Psoas muscle (tissue), 8 donors: Measurements from ENCODE around the gene RPS21. TPM values are rescaled to one million over a fixed set of nuclear protein-coding genes. Genes with fewer than 3 reads are reported as not detected.
A peak's percentile ranks its signal among the peaks of the same experiment; 100 is the strongest.

ENCODE experiments used
- ATAC-seq, 4 donors: fragments of 200-7000 bp; cut with Tn5 transposase; one replicate each; pipeline ENCODE4 v1.9.1; 2020; ENCODE audit warnings: moderate library complexity in 3 of 4, mild to moderate bottlenecking in 2 of 4
- DNase-seq, 2 donors: peaks; one replicate each; pipeline ENCODE4 v3.0.0-alpha.2; 2020
- H3K27ac ChIP-seq: fragments of 200-600 bp; one replicate; pipeline ENCODE4 v1.8.0; 2022
- H3K27me3 ChIP-seq, 3 donors: fragments of 200-600 bp in 1 of 3; one replicate each; pipeline versions ENCODE4 v1.6.1 to v1.8.0; 2013 to 2022; ENCODE audit warnings: low read length in 2 of 3, mild to moderate bottlenecking in 2 of 3, moderate library complexity in 1 of 3; ENCODE audit not compliant: insufficient read depth in 3 of 3
- H3K36me3 ChIP-seq, 2 donors: fragments of 200-600 bp in 1 of 2; one replicate each; pipeline versions ENCODE4 v1.6.1 to v1.8.0; 2013 to 2022; ENCODE audit warnings: low read depth in 1 of 2, mild to moderate bottlenecking in 1 of 2, moderate library complexity in 1 of 2; ENCODE audit not compliant: insufficient read depth in 1 of 2
- H3K4me1 ChIP-seq: fragments of 200-600 bp; one replicate; pipeline ENCODE4 v1.8.0; 2022
- H3K4me3 ChIP-seq: fragments of 200-600 bp; one replicate; pipeline ENCODE4 v1.8.0; 2022; ENCODE audit warnings: mild to moderate bottlenecking
- H3K9me3 ChIP-seq: fragments of 200-600 bp; one replicate; pipeline ENCODE4 v1.8.0; 2022
- WGBS, 3 donors: extraction: QIAGEN DNeasy Blood & Tissue Kit; methylation state at CpG; one replicate each; pipeline versions ENCODE4 v1.1.6 to v1.1.7; 2013; 5-methylcytosine and 5-hydroxymethylcytosine counted together
- intact Hi-C, 2 donors: fragments of 100-400 bp; cut with DNase I; formaldehyde crosslinking; loops; one replicate each; pipeline versions ENCODE4 v1.11.0 to v1.14.2; 2022
- polyA plus RNA-seq, 3 donors: library from polyadenylated mRNA; stranded (reverse); fragments of 200-250 nt; gene quantifications; one replicate each; pipeline ENCODE4 v1.2.3, GENCODE V29; 2013
- total RNA-seq, 4 donors: library from RNA; stranded (reverse); fragmentation: NEBNext Ultra II Directional in 2 of 4; extraction: Animal tissue kit (Norgen Biotek cat#: 25700) in 2 of 4; gene quantifications; one replicate each; pipeline versions ENCODE4 v1.2.1 to v1.2.4, GENCODE V29; 2021 to 2023
- TF ChIP-seq, protein P1 (sequence below): fragments of 200-600 bp; IDR thresholded peaks from one replicate; pipeline ENCODE4 v1.8.0; 2022; ENCODE audit warnings: antibody characterized with exemption
- donor health status: healthy with polysubstance abuse.
- donor health status: DM: no; HTN: no; CAD: no; lungs with moderate emphysema.
- donor health status: Bipolar disorder and iron deficiency.
- donor health status: healthy.
- donor health status: DM: yes; HTN: yes; CAD: no.
- donor health status: DM: no; HTN: no; CAD: no.
- donor health status: DM: no; HTN: no; CAD: no.
- donor health status: DM: yes; HTN: yes; CAD: no.

The RPS21 gene
- total and polyA plus RNA-seq, 7 donors = 602 to 5,162 (median 1,206) TPM

DNA sequence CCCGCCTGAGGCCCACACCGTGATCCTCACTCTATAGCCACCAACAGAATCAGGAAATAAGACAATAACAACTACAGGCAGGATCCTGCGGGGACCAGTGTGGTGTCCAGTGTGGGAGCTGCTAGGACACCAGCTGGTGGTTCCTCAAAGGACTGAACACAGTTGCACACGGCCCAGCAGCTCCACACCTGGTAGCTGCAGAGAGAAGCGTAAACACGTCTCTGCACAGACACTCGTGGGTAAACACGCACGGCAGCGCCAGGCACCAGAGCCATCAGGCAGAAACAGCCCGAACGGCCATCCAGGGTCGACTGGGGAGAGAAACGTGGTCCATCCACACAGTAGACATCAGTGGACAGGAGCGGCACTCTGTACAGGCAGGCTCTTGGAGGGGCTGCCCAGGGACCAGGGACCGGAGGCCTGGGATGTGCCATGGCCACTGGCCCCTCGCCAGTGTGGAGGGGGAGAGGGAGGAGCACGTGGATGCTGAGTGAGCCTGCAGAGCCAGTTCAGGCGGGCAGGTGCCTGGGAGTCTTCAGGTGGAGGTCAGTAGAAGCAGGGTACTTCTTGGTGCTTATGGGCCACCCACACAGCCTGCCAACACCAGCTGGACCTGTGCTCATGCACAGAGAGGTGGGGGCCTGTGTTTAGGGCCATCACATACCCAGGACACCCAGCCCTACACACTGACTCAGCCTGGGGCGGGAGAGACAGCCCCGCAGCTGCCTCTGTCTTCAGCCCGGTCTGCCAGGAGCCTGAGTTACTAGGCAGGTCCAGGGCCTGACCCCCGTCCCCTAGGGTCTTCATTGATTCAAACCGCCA is 12.4 kb upstream of the RPS21 start:
- ATAC-seq (no peak), DNase-seq (no peak)
- intact Hi-C loops = loop anchor here (5.0 kb wide), 2 partner anchors 32 to 67 kb away; no protein-coding TSS in a partner anchor
- H3K27ac ChIP-seq = no peak overlapping the region
- H3K9me3 ChIP-seq = no peaks in the 10 kb centered on the region
- H3K4me3 ChIP-seq = no peak overlapping the region
- TF ChIP-seq, protein P1, sequence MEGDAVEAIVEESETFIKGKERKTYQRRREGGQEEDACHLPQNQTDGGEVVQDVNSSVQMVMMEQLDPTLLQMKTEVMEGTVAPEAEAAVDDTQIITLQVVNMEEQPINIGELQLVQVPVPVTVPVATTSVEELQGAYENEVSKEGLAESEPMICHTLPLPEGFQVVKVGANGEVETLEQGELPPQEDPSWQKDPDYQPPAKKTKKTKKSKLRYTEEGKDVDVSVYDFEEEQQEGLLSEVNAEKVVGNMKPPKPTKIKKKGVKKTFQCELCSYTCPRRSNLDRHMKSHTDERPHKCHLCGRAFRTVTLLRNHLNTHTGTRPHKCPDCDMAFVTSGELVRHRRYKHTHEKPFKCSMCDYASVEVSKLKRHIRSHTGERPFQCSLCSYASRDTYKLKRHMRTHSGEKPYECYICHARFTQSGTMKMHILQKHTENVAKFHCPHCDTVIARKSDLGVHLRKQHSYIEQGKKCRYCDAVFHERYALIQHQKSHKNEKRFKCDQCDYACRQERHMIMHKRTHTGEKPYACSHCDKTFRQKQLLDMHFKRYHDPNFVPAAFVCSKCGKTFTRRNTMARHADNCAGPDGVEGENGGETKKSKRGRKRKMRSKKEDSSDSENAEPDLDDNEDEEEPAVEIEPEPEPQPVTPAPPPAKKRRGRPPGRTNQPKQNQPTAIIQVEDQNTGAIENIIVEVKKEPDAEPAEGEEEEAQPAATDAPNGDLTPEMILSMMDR = no peak
- WGBS, 3 donors = 58 to 65% (median 59%) methylated on average over 22 to 24 of the region's 24 CpGs
- H3K36me3 ChIP-seq = no peaks in the 10 kb centered on the region
- no peaks in the 10 kb centered on the region for H3K27me3 ChIP-seq
- H3K4me1 ChIP-seq = peaks cover 27% of the 10 kb centered on the region

GRCh38 chr20:62376112-62377063 is 10.5 kb upstream of the RPS21 start:
- ATAC-seq (peak; percentile 80 to 91 (median 90)), DNase-seq (peak in 1 of 2 donors; percentile 72)
- no peaks in the 10 kb centered on the region for H3K9me3 ChIP-seq
- H3K36me3 ChIP-seq = no peaks in the 10 kb centered on the region
- intact Hi-C loops = loop anchor here in 1 of 2 donors (5.0 kb wide), 1 partner anchor 34 kb away; no protein-coding TSS in a partner anchor
- peaks cover 17% of the 10 kb centered on the region for H3K4me1 ChIP-seq
- no peaks in the 10 kb centered on the region for H3K27me3 ChIP-seq
- TF ChIP-seq, protein P1 = peak; percentile 62
- 38 to 58% (median 41%) methylated on average over 26 of the region's 26 CpGs for WGBS, 3 donors
- H3K27ac ChIP-seq = peak overlapping the region; percentile 52
- peak overlapping the region; percentile 8 for H3K4me3 ChIP-seq

- Histone ChIP-seq H3K4me1 (peaks cover 17% of the 10 kb centered on the region), H3K27me3 (no peaks in the 10 kb centered on the region), H3K9me3 (no peaks in the 10 kb centered on the region), H3K36me3 (no peaks in the 10 kb centered on the region), H3K4me3 (no peak overlapping the region), H3K27ac (no peak overlapping the region)
- TF ChIP-seq, protein P1 = no peak
- peak in 1 of 4 donors; percentile 5 for ATAC-seq
- intact Hi-C loops = loop anchor here in 1 of 2 donors (5.0 kb wide), 1 partner anchor 35 kb away; no protein-coding TSS in a partner anchor
- 64 to 76% (median 65%) methylated on average over 17 of the region's 17 CpGs for WGBS, 3 donors
- DNase-seq = no peak
Observed at GRCh38 chr20:62377064-62377461, 9.8 kb upstream of the RPS21 start.

DNA sequence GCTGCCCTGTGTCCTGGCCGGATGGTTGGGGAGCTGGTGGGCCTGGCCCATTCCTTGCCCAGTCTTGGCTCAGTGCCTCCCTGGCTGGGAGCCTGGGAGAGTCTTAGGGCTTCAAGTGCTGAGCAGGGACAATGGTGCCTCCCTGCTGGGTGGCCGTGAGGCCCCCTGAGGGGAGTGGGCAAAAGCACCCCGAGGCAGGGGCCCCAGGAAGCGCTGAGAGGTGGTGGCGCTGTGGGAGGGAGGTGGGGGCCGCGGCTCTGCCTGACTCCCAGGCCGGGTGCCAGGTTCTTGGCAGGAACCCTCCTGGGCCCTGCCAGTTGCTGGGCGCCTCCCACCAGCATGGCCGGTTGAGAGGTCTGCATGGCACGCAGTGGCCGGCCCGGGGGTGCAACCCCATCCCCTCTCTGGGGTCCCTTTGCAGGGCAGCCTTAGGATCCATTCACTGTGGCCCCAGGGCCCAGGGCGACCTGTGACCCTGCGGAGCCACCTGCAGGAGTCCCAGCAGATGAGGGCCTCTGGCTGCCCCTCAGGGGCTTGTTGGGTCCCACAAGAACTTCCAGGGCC is 9.2 kb upstream of the RPS21 start:
- Histone ChIP-seq H3K36me3 (no peaks in the 10 kb centered on the region), H3K4me3 (no peak overlapping the region), H3K4me1 (peaks cover 21% of the 10 kb centered on the region), H3K27ac (no peak overlapping the region), H3K27me3 (no peaks in the 10 kb centered on the region), H3K9me3 (no peaks in the 10 kb centered on the region)
- TF ChIP-seq, protein P1 = no peak
- 36 to 47% (median 42%) methylated on average over 12 to 15 of the region's 15 CpGs for WGBS, 3 donors
- intact Hi-C loops = loop anchor here in 1 of 2 donors (5.0 kb wide), 1 partner anchor 35 kb away; no protein-coding TSS in a partner anchor
- no peak for ATAC-seq
- DNase-seq = no peak
